K562 (cell line): ENCODE measurements around the gene ACTBL2. TPM values are rescaled to one million over a fixed set of nuclear protein-coding genes. Genes with fewer than 3 reads are reported as not detected.
"Not testable (repeated sequence)": the region's sequence is repeated elsewhere in the genome, so short reads cannot be mapped to it uniquely, and the experiment has no call there.

Experiments
- ATAC-seq: fragments of 200-7000 bp; cut with Tn5 transposase; 3 replicates; pipeline ENCODE4 v1.9.1; 2020; ENCODE audit warnings: moderate library complexity
- BruUV-seq: library from RNA; stranded (reverse); fragments of 400-500 nt; replicated peaks from 2 replicates; lab custom pipeline; 2021; lab: Mats Ljungman, UMichigan
- CTCF ChIA-PET: fragments of 300-600 bp; formaldehyde crosslinking; extraction: SDS; loops from one replicate; lab custom pipeline; 2021; ENCODE audit warnings: low intra/inter-chr PET ratio; lab: Yijun Ruan, JAX
- POLR2A ChIA-PET: fragments of 300-600, 350-650 bp; sonication (Branson Sonifier 250); formaldehyde crosslinking; extraction: SDS; loops from one replicate; lab custom pipeline; 2021; ENCODE audit warnings: antibody characterized with exemption, inconsistent platforms; lab: Yijun Ruan, JAX
- DNase-seq, 4 experiments: peaks; one replicate each; pipeline versions ENCODE4 v3.0.0 to v3.0.0-alpha.2; 2011 to 2018; ENCODE audit warnings: low spot score in 3 of 4, mixed read lengths in 3 of 4; ENCODE audit errors: extremely low read depth in 1 of 4
- FAIRE-seq: peaks from 2 replicates; lab custom pipeline; 2011; peaks lifted over from hg19 to GRCh38; lab: Jason Lieb, UNC
- H2AFZ ChIP-seq: 2 replicates; pipeline ENCODE4 v1.6.0; 2011; ENCODE audit warnings: low read depth, low read length, control low read depth, inconsistent platforms
- H3K27ac ChIP-seq: fragments of 200-600 bp; 3 replicates; pipeline ENCODE4 v1.8.0; 2011; ENCODE audit warnings: low read depth, mild to moderate bottlenecking, control low read depth, inconsistent platforms, low read length, moderate library complexity, mixed read lengths; ENCODE audit errors: extremely low read depth
- H3K27me3 ChIP-seq, 2 experiments: fragments of 300-600 bp in 1 of 2; 2 replicates in 1 of 2; 3 replicates in 1 of 2; pipeline versions ENCODE4 v1.6.0 to v1.8.0; 2011; ENCODE audit warnings: inconsistent platforms in 2 of 2, low read length in 2 of 2, mild to moderate bottlenecking in 1 of 2, mixed read lengths in 1 of 2, moderate library complexity in 1 of 2; ENCODE audit not compliant: control insufficient read depth in 2 of 2, insufficient read depth in 2 of 2
- H3K36me3 ChIP-seq: fragments of 300-600 bp; 3 replicates; pipeline ENCODE4 v1.8.0; 2011; ENCODE audit warnings: mild to moderate bottlenecking, low read length, inconsistent platforms; ENCODE audit not compliant: control insufficient read depth, insufficient read depth
- H3K4me1 ChIP-seq, 2 experiments: fragments of 200-600 bp in 1 of 2; replicated peaks in 1 of 2; 2 replicates in 1 of 2; 3 replicates in 1 of 2; pipeline versions ENCODE4 v1.5.1 to v1.8.0; 2011; ENCODE audit warnings: inconsistent platforms in 2 of 2, low read length in 2 of 2, mild to moderate bottlenecking in 1 of 2, mixed read lengths in 1 of 2, moderate library complexity in 1 of 2; ENCODE audit not compliant: control insufficient read depth in 2 of 2, insufficient read depth in 2 of 2
- H3K4me2 ChIP-seq: 2 replicates; pipeline ENCODE4 v1.6.1; 2011; ENCODE audit warnings: low read length, control low read depth, inconsistent platforms, mixed read lengths; ENCODE audit not compliant: insufficient read depth
- H3K4me3 ChIP-seq: fragments of 200-600 bp; sonication (generic), shearing (Covaris generic); 2 replicates; pipeline ENCODE4 v1.5.1; 2016; ENCODE audit warnings: control low read depth, inconsistent platforms
- H3K79me2 ChIP-seq: fragments of 200-600 bp; 3 replicates; pipeline ENCODE4 v1.8.0; 2011; ENCODE audit warnings: low read length, inconsistent platforms; ENCODE audit not compliant: control insufficient read depth, insufficient read depth
- H3K9ac ChIP-seq, 2 experiments: 2 replicates each; pipeline versions ENCODE4 v1.6.0 to v1.6.1; 2011; ENCODE audit warnings: low read depth in 2 of 2, low read length in 2 of 2, control low read depth in 1 of 2, inconsistent platforms in 1 of 2, mild to moderate bottlenecking in 1 of 2, mixed read lengths in 1 of 2; ENCODE audit not compliant: insufficient read depth in 1 of 2
- H3K9me1 ChIP-seq: one replicate; pipeline ENCODE4 v1.6.0; 2011; ENCODE audit warnings: inconsistent platforms, mild to moderate bottlenecking, low read length, moderate library complexity; ENCODE audit not compliant: control insufficient read depth, insufficient read depth
- H3K9me3 ChIP-seq: replicated peaks from 2 replicates; pipeline ENCODE4 v1.5.1; 2011; ENCODE audit warnings: low read depth, low read length, inconsistent platforms; ENCODE audit not compliant: control insufficient read depth, insufficient read depth
- H4K20me1 ChIP-seq: replicated peaks from 2 replicates; pipeline ENCODE4 v1.6.1; 2011; ENCODE audit warnings: low read length, inconsistent platforms, mixed read lengths; ENCODE audit not compliant: control insufficient read depth, insufficient read depth
- DLX4 ChIP-seq: fragments of 250-450 bp; sonication (Bioruptor Pico); IDR thresholded peaks from 2 replicates; pipeline ENCODE4 v1.6.1; 2021; ENCODE audit warnings: mild to moderate bottlenecking
- ELK1 ChIP-seq: sonication (generic); formaldehyde crosslinking; IDR thresholded peaks from 2 replicates; pipeline ENCODE4 v1.8.1; 2022; ENCODE audit warnings: missing genetic modification reagents
- GATA2 ChIP-seq: sonication (generic); formaldehyde crosslinking; IDR thresholded peaks from 2 replicates; pipeline ENCODE4 v1.4.0; 2020; ENCODE audit warnings: mild to moderate bottlenecking, missing genetic modification reagents
- NRF1 ChIP-seq, 2 experiments: fragments of 450-650 bp; IDR thresholded peaks in 1 of 2; conservative IDR thresholded peaks in 1 of 2; 2 replicates each; pipeline ENCODE4 v1.6.1; 2014; ENCODE audit warnings: mild to moderate bottlenecking in 2 of 2
- SOX6 ChIP-seq: fragments of 450-650 bp; IDR thresholded peaks from 2 replicates; pipeline ENCODE4 v1.6.1; 2014; ENCODE audit warnings: mild to moderate bottlenecking
- WGBS: fragments of 100-300 bp; shearing (Covaris generic); methylation state at CpG from one replicate; pipeline ENCODE4 v1.1.6; 2016; ENCODE audit warnings: low coverage, mixed read lengths; ENCODE audit not compliant: insufficient coverage; ENCODE audit errors: missing lambda C conversion rate; 5-methylcytosine and 5-hydroxymethylcytosine counted together
- in situ Hi-C: fragments of 300-500 bp; cut with MboI; formaldehyde crosslinking; loops from 4 replicates; pipeline ENCODE4 v1.15.0; 2018; ENCODE audit warnings: inconsistent platforms, mixed read lengths
- intact Hi-C: fragments of 100-400 bp; cut with micrococcal nuclease; formaldehyde crosslinking; loops from 2 replicates; pipeline ENCODE4 v1.14.2; 2022
- polyA plus RNA-seq, 8 experiments: library from polyadenylated mRNA; depleted of rRNA in 4 of 8; stranded (reverse) in 5 of 8; unstranded in 3 of 8; fragments of >200 nt; fragmentation: Nextera tagmentation in 2 of 8; fragmentation: Illumina TruSeq in 1 of 8; extraction: Ambion mirVana in 2 of 8; extraction: Trizol in 1 of 8; gene quantifications; 2 replicates each; pipeline versions ENCODE4 v1.2.1 to v1.2.3, GENCODE V29; 2011 to 2014; ENCODE audit warnings: inconsistent platforms in 1 of 8, missing spikeins in 1 of 8
- total RNA-seq, 7 experiments: library from RNA; depleted of rRNA in 6 of 7; stranded (reverse); fragments of >200 nt in 6 of 7; fragmentation: Illumina TruSeq in 2 of 7; extraction: Trizol in 2 of 7; gene quantifications; 2 replicates each; pipeline versions ENCODE4 v1.2.1 to v1.2.3, GENCODE V29; 2011 to 2021; ENCODE audit warnings: low replicate concordance in 1 of 7

The ACTBL2 gene
- total and polyA plus RNA-seq, 9 of the 15 experiments (the other 6 are each of a cell fraction or from before 2014, with no cell fraction given): not detected

GRCh38 chr5:57524348-57525060 is 41.9 kb upstream of the ACTBL2 start:
- POLR2A ChIA-PET: interaction anchor here (0.7 kb wide), 1 partner anchor 140 kb away, joined by 3 read pairs; no protein-coding TSS in a partner anchor
- Histone ChIP-seq H4K20me1 (no peaks in the 10 kb centered on the region), H3K9ac (no peak overlapping the region), H2AFZ (no peak overlapping the region), H3K27me3 (no peaks in the 10 kb centered on the region), H3K9me3 (no peaks in the 10 kb centered on the region), H3K36me3 (no peaks in the 10 kb centered on the region), H3K79me2 (no peaks in the 10 kb centered on the region), H3K4me2 (no peak overlapping the region), H3K27ac (no peak overlapping the region), H3K4me1 (no peaks in the 10 kb centered on the region), H3K9me1 (no peaks in the 10 kb centered on the region), H3K4me3 (no peak overlapping the region)
- WGBS: 0% methylated on average over 6 of the region's 6 CpGs
- intact Hi-C loops: no loop called here
- TF ChIP-seq SOX6 (no peak), NRF1 (conservative IDR thresholded peaks at IDR 0.05 in 1 of 2, IDR thresholded peaks at IDR 0.05 in 1 of 2) (no peak), DLX4 (CRISPR knock-in tag) (no peak), GATA2 (CRISPR knock-in tag) (no peak), ELK1 (CRISPR knock-in tag) (no peak)
- BruUV-seq: no TSS peak
- ATAC-seq: no peak
- DNase-seq: no peak
- CTCF ChIA-PET: no interaction called here
- FAIRE-seq: no peak
- in situ Hi-C loops: no loop called here

GRCh38 chr5:57522477-57522876 is 39.9 kb upstream of the ACTBL2 start:
- H3K4me1 ChIP-seq, H4K20me1 ChIP-seq, H3K36me3 ChIP-seq, H3K27ac ChIP-seq, H3K27me3 ChIP-seq, POLR2A ChIA-PET, BruUV-seq, H3K9me3 ChIP-seq, H2AFZ ChIP-seq, H3K9ac ChIP-seq, H3K79me2 ChIP-seq, FAIRE-seq, intact Hi-C loops, H3K4me3 ChIP-seq, H3K4me2 ChIP-seq, H3K9me1 ChIP-seq, in situ Hi-C loops, DNase-seq, ATAC-seq, CTCF ChIA-PET: not testable (repeated sequence)
- 1% methylated on average over 4 of the region's 4 CpGs for WGBS

GRCh38 chr5:57518415-57518814 is 35.8 kb upstream of the ACTBL2 start:
- H3K79me2 ChIP-seq, H3K9me3 ChIP-seq, BruUV-seq, H4K20me1 ChIP-seq, DNase-seq, intact Hi-C loops, H3K9me1 ChIP-seq, H3K4me3 ChIP-seq, H3K4me2 ChIP-seq, in situ Hi-C loops, H3K4me1 ChIP-seq, POLR2A ChIA-PET, ATAC-seq, H3K36me3 ChIP-seq, H3K9ac ChIP-seq, CTCF ChIA-PET, H2AFZ ChIP-seq, FAIRE-seq, H3K27me3 ChIP-seq, H3K27ac ChIP-seq: not testable (repeated sequence)
- 3% methylated on average over 13 of the region's 17 CpGs for WGBS
